WERI-Rb-1 (cell line): ENCODE data around the gene NOTUM.

Experiments used
- DNase-seq: peaks from one replicate; pipeline ENCODE4 v3.0.0-alpha.2; 2020
- H3K27ac ChIP-seq: fragments of 250-450 bp; sonication (Bioruptor Pico); 2 replicates; pipeline ENCODE4 v1.5.1; 2020; ENCODE audit warnings: mild to moderate bottlenecking, moderate library complexity
- H3K27me3 ChIP-seq: fragments of 250-450 bp; sonication (Bioruptor Pico); 2 replicates; pipeline ENCODE4 v1.5.1; 2021; ENCODE audit warnings: mild to moderate bottlenecking, low read depth, moderate library complexity; ENCODE audit not compliant: insufficient read depth, severe bottlenecking
- H3K36me3 ChIP-seq: fragments of 250-450 bp; sonication (Bioruptor Pico); 2 replicates; pipeline ENCODE4 v1.5.1; 2020; ENCODE audit warnings: mild to moderate bottlenecking, moderate library complexity
- H3K4me3 ChIP-seq: 2 replicates; pipeline ENCODE4 v1.5.1; 2011; ENCODE audit warnings: low read depth, mild to moderate bottlenecking, control low read depth, low read length
- H3K9me3 ChIP-seq: fragments of 250-450 bp; sonication (Bioruptor Pico); 2 replicates; pipeline ENCODE4 v1.5.1; 2021; ENCODE audit warnings: mild to moderate bottlenecking, moderate library complexity; ENCODE audit not compliant: severe bottlenecking
- CTCF ChIP-seq: IDR thresholded peaks from 2 replicates; pipeline ENCODE4 v1.5.1; 2011; ENCODE audit warnings: low read depth, mild to moderate bottlenecking, control low read depth, inconsistent platforms, low read length

The NOTUM gene

GRCh38 chr17:81957691-81958432, 3.1 kb downstream of the NOTUM start:
- Histone ChIP-seq H3K4me3 (no peak overlapping the region), H3K9me3 (no peaks in the 10 kb centered on the region), H3K27ac (no peak overlapping the region), H3K27me3 (peaks cover 7% of the 10 kb centered on the region), H3K36me3 (peaks cover 21% of the 10 kb centered on the region)
- no peak for DNase-seq
- no peak for TF ChIP-seq CTCF

- no peak for TF ChIP-seq CTCF
- peaks cover 7% of the 10 kb centered on the region for H3K27me3 ChIP-seq
- no peak for DNase-seq
Observed at GRCh38 chr17:81956607-81957589, 4.1 kb downstream of the NOTUM start.

GRCh38 chr17:81955756-81956544, 5.0 kb downstream of the NOTUM start:
- DNase-seq, result no peak
- peaks cover 7% of the 10 kb centered on the region for H3K27me3 ChIP-seq
- no peak for TF ChIP-seq CTCF
- peak overlapping the region; percentile 32 for H3K27ac ChIP-seq
- H3K4me3 ChIP-seq, result no peak overlapping the region
- no peaks in the 10 kb centered on the region for H3K9me3 ChIP-seq
- peaks cover 21% of the 10 kb centered on the region for H3K36me3 ChIP-seq

More at GRCh38 chr17:81956607-81957589, 4.1 kb downstream of the NOTUM start:
- Histone ChIP-seq H3K9me3 (no peaks in the 10 kb centered on the region), H3K4me3 (no peak overlapping the region), H3K36me3 (peaks cover 21% of the 10 kb centered on the region), H3K27ac (peak overlapping the region; percentile 32)

- Histone ChIP-seq H3K4me3 (no peak overlapping the region), H3K9me3 (no peaks in the 10 kb centered on the region), H3K27me3 (peaks cover 2% of the 10 kb centered on the region), H3K36me3 (peaks cover 21% of the 10 kb centered on the region), H3K27ac (no peak overlapping the region)
- DNase-seq, result no peak
- TF ChIP-seq CTCF, result no peak
Observed at GRCh38 chr17:81955058-81955681, 5.8 kb downstream of the NOTUM start.
